Caco-2 (cell line): ENCODE data around the gene ZNF558. TPM values are rescaled to one million over a fixed set of nuclear protein-coding genes. Genes with fewer than 3 reads are reported as not detected.
"Not testable (repeated sequence)": the region's sequence is repeated elsewhere in the genome, so short reads cannot be mapped to it uniquely, and the experiment has no call there.

Experiments
- BruUV-seq: library from RNA; stranded (reverse); fragments of 400-500 nt; replicated peaks from 2 replicates; lab custom pipeline; 2021; lab: Mats Ljungman, UMichigan
- CTCF ChIA-PET: fragments of 300-600 bp; sonication (Branson Sonifier 250); formaldehyde crosslinking; loops from one replicate; lab custom pipeline; 2022; ENCODE audit warnings: antibody characterized with exemption; lab: Charles Lee
- POLR2A ChIA-PET: fragments of 300-600 bp; sonication (Branson Sonifier 250); formaldehyde crosslinking; loops from one replicate; lab custom pipeline; 2022; ENCODE audit warnings: antibody characterized with exemption; lab: Charles Lee
- DNase-seq, 2 experiments: peaks; one replicate each; pipeline versions ENCODE4 v3.0.0 to v3.0.0-alpha.2; 2020 to 2022
- H3K27me3 ChIP-seq: replicated peaks from 2 replicates; pipeline ENCODE4 v1.6.0; 2011; ENCODE audit warnings: low read length; ENCODE audit not compliant: control insufficient read depth, insufficient read depth
- H3K36me3 ChIP-seq: 2 replicates; pipeline ENCODE4 v1.5.1; 2011; ENCODE audit warnings: low read length; ENCODE audit not compliant: control insufficient read depth, insufficient read depth
- H3K4me1 ChIP-seq: fragments of 250-450 bp; sonication (Bioruptor Pico); 2 replicates; pipeline ENCODE4 v1.5.1; 2020; ENCODE audit warnings: mild to moderate bottlenecking
- H3K4me3 ChIP-seq: 2 replicates; pipeline ENCODE4 v1.5.1; 2011; ENCODE audit warnings: low read depth, mild to moderate bottlenecking, control low read depth, low read length
- H3K9me3 ChIP-seq: fragments of 250-450 bp; sonication (Bioruptor Pico); 2 replicates; pipeline ENCODE4 v1.5.1; 2020; ENCODE audit warnings: mild to moderate bottlenecking, moderate library complexity
- H3K27ac Mint-ChIP-seq: one replicate; pipeline ENCODE4 v1.8.0; 2022; ENCODE audit warnings: mixed read lengths; ENCODE audit not compliant: unreplicated experiment
- H3K27me3 Mint-ChIP-seq: one replicate; pipeline ENCODE4 v1.8.0; 2022; ENCODE audit warnings: mixed read lengths; ENCODE audit not compliant: insufficient read depth, unreplicated experiment
- H3K36me3 Mint-ChIP-seq: one replicate; pipeline ENCODE4 v1.8.0; 2022; ENCODE audit warnings: mild to moderate bottlenecking, mixed read lengths; ENCODE audit not compliant: insufficient read depth, unreplicated experiment
- H3K4me1 Mint-ChIP-seq: one replicate; pipeline ENCODE4 v1.8.0; 2022; ENCODE audit warnings: low read depth, mixed read lengths; ENCODE audit not compliant: unreplicated experiment
- H3K4me3 Mint-ChIP-seq: one replicate; pipeline ENCODE4 v1.8.0; 2022; ENCODE audit warnings: mild to moderate bottlenecking, moderate library complexity, mixed read lengths; ENCODE audit not compliant: unreplicated experiment
- H3K9me3 Mint-ChIP-seq: one replicate; pipeline ENCODE4 v1.8.0; 2022; ENCODE audit warnings: mixed read lengths; ENCODE audit not compliant: unreplicated experiment
- intact Hi-C: fragments of 100-400 bp; cut with micrococcal nuclease; formaldehyde crosslinking; loops from one replicate; pipeline ENCODE4 v1.10.0; 2022; ENCODE audit not compliant: unreplicated experiment
- total RNA-seq: library from RNA; stranded (reverse); gene quantifications from 2 replicates; pipeline ENCODE4 v1.2.3, GENCODE V29; 2022
- TF ChIP-seq, protein P1 (sequence below), 2 experiments: fragments of 200-600 bp in 1 of 2; IDR thresholded peaks; 1 replicate in 1 of 2; 2 replicates in 1 of 2; pipeline versions ENCODE4 v1.5.1 to v1.8.0; 2011 to 2022; ENCODE audit warnings: antibody characterized with exemption in 1 of 2, control low read depth in 1 of 2, inconsistent platforms in 1 of 2, low read depth in 1 of 2, low read length in 1 of 2, mild to moderate bottlenecking in 1 of 2, moderate library complexity in 1 of 2; ENCODE audit not compliant: insufficient read depth in 1 of 2, severe bottlenecking in 1 of 2, unreplicated experiment in 1 of 2

The ZNF558 gene
- total RNA-seq, 1 experiment from 2014 or later, result 8.9 TPM

DNA sequence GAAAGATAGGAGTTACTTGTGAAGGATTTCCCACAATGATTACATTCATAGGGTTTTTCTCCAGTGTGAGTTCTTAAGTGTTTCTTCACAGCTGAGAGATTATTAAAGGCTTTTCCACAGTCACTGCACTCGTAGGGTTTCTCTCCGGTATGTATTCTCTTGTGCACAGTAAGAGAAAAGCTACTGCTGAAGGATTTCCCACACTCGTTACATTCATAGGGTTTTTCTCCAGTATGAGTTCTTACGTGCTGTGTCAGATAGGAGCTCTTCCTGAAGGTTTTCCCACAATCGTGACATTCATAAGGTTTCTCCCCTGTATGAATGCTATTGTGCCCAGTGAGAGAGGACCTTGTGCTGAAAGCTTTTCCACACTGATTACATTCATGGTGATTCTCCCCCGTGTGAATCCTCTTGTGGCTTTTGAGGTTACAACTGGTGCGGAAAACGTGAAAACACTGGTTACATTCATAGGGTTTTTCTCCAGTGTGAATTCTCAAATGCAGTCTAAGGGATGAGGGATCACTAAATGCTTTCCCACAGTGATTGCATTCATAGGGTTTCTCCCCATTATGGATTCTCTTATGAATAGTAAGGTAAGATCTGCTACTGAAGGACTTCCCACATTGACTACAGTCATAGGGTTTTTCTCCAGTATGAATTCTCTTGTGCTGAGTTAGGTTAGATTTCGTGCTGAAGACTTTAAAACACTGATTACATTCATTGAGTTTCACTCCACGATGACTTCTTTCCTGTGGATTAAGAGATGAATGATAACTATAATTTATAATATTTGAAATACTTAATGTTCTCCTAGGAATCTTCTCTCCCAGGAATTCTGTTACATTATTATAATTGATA is 20.6 kb downstream of the ZNF558 start:
- DNase-seq, result no peak
- H3K36me3 ChIP-seq, result no peaks in the 10 kb centered on the region

GRCh38 chr19:8806661-8807060 is 25.4 kb downstream of the ZNF558 start:
- intact Hi-C loops, result no loop called here
- CTCF ChIA-PET, result no interaction called here
- no peaks in the 10 kb centered on the region for H3K27me3 Mint-ChIP-seq
- no peak overlapping the region for H3K4me3 ChIP-seq
- H3K27me3 ChIP-seq, result no peaks in the 10 kb centered on the region
- peaks cover 28% of the 10 kb centered on the region for H3K9me3 ChIP-seq
- H3K27ac Mint-ChIP-seq, result no peak overlapping the region
- no TSS peak for BruUV-seq
- TF ChIP-seq, protein P1, sequence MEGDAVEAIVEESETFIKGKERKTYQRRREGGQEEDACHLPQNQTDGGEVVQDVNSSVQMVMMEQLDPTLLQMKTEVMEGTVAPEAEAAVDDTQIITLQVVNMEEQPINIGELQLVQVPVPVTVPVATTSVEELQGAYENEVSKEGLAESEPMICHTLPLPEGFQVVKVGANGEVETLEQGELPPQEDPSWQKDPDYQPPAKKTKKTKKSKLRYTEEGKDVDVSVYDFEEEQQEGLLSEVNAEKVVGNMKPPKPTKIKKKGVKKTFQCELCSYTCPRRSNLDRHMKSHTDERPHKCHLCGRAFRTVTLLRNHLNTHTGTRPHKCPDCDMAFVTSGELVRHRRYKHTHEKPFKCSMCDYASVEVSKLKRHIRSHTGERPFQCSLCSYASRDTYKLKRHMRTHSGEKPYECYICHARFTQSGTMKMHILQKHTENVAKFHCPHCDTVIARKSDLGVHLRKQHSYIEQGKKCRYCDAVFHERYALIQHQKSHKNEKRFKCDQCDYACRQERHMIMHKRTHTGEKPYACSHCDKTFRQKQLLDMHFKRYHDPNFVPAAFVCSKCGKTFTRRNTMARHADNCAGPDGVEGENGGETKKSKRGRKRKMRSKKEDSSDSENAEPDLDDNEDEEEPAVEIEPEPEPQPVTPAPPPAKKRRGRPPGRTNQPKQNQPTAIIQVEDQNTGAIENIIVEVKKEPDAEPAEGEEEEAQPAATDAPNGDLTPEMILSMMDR (IDR thresholded peaks at IDR 0.05; ENCODE audit: insufficient read depth in 1 of 2, low read depth in 1 of 2, low read length in 1 of 2, severe bottlenecking in 1 of 2, unreplicated experiment in 1 of 2), result no peak
- DNase-seq, result no peak
- POLR2A ChIA-PET, result no interaction called here
- H3K4me3 Mint-ChIP-seq, result no peak overlapping the region
- H3K4me1 ChIP-seq, result no peaks in the 10 kb centered on the region
- H3K36me3 ChIP-seq, result no peaks in the 10 kb centered on the region
- no peaks in the 10 kb centered on the region for H3K4me1 Mint-ChIP-seq
- peaks cover 34% of the 10 kb centered on the region for H3K36me3 Mint-ChIP-seq
- peaks cover 39% of the 10 kb centered on the region for H3K9me3 Mint-ChIP-seq

More for the DNA sequence above, 20.6 kb downstream of the ZNF558 start:
- Mint-ChIP-seq H3K9me3 (peaks cover 34% of the 10 kb centered on the region), H3K4me1 (no peaks in the 10 kb centered on the region), H3K36me3 (peaks cover 51% of the 10 kb centered on the region), H3K27me3 (no peaks in the 10 kb centered on the region), H3K4me3 (no peak overlapping the region), H3K27ac (no peak overlapping the region)
- POLR2A ChIA-PET, result no interaction called here
- no TSS peak for BruUV-seq
- CTCF ChIA-PET, result no interaction called here
- H3K4me1 ChIP-seq, result no peaks in the 10 kb centered on the region
- H3K9me3 ChIP-seq, result peaks cover 47% of the 10 kb centered on the region
- H3K27me3 ChIP-seq, result no peaks in the 10 kb centered on the region
- TF ChIP-seq, protein P1 (IDR thresholded peaks at IDR 0.05; ENCODE audit: insufficient read depth in 1 of 2, low read depth in 1 of 2, low read length in 1 of 2, severe bottlenecking in 1 of 2, unreplicated experiment in 1 of 2), result no peak
- intact Hi-C loops, result no loop called here
- no peak overlapping the region for H3K4me3 ChIP-seq

DNA sequence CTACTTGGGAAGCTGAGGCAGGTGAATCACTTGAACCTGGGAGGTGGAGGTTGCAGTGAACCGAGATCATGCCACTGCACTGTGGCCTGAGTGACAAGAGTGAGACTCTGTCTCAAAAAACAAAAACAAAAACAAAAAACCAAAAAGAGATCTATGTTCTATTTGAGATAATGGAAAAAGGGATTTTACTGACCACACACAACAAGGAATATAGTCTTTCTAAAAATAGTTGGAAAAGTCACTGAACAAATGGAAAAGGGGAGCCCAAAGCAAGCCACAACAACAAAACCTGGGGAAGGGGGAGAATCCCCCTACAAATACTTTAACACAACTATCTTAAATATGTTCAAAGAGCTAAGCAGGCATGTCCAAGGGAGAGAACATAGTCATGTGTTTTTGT is 37.3 kb downstream of the ZNF558 start:
- BruUV-seq, result no TSS peak
- Histone ChIP-seq H3K4me1 (no peaks in the 10 kb centered on the region), H3K4me3 (no peak overlapping the region), H3K36me3 (no peaks in the 10 kb centered on the region), H3K27me3 (no peaks in the 10 kb centered on the region), H3K9me3 (0 out of 2 replicates have a peak, but pooled peaks cover 5% of the 10 kb centered on the region)
- no peaks in the 10 kb centered on the region for H3K36me3 Mint-ChIP-seq
- no peak for DNase-seq
- intact Hi-C loops, result no loop called here
- no peaks in the 10 kb centered on the region for H3K4me1 Mint-ChIP-seq
- CTCF ChIA-PET, result no interaction called here
- H3K9me3 Mint-ChIP-seq, result peaks cover 8% of the 10 kb centered on the region
- H3K4me3 Mint-ChIP-seq, result no peak overlapping the region
- H3K27ac Mint-ChIP-seq, result no peak overlapping the region
- TF ChIP-seq, protein P1 (IDR thresholded peaks at IDR 0.05; ENCODE audit: insufficient read depth in 1 of 2, low read depth in 1 of 2, low read length in 1 of 2, severe bottlenecking in 1 of 2, unreplicated experiment in 1 of 2), result no peak
- POLR2A ChIA-PET, result no interaction called here
- H3K27me3 Mint-ChIP-seq, result no peaks in the 10 kb centered on the region

GRCh38 chr19:8773587-8773986 is 58.5 kb downstream of the ZNF558 start:
- H3K36me3 Mint-ChIP-seq, CTCF ChIA-PET, H3K4me3 ChIP-seq, H3K27me3 ChIP-seq, H3K9me3 ChIP-seq, H3K9me3 Mint-ChIP-seq, H3K4me1 ChIP-seq, H3K4me1 Mint-ChIP-seq, BruUV-seq, POLR2A ChIA-PET, H3K4me3 Mint-ChIP-seq, H3K27ac Mint-ChIP-seq, H3K27me3 Mint-ChIP-seq, intact Hi-C loops, H3K36me3 ChIP-seq, DNase-seq: not testable (repeated sequence)

- DNase-seq, CTCF ChIA-PET, H3K4me1 ChIP-seq, H3K4me3 ChIP-seq, H3K27me3 ChIP-seq, H3K36me3 ChIP-seq, H3K9me3 ChIP-seq, H3K4me1 Mint-ChIP-seq, H3K36me3 Mint-ChIP-seq, H3K9me3 Mint-ChIP-seq, H3K27me3 Mint-ChIP-seq, H3K27ac Mint-ChIP-seq, POLR2A ChIA-PET, H3K4me3 Mint-ChIP-seq, BruUV-seq, intact Hi-C loops: not testable (repeated sequence)
Observed at GRCh38 chr19:8769265-8769664, 62.8 kb downstream of the ZNF558 start.
